ENCODE data around the gene REV3L. TPM values are rescaled to one million over a fixed set of nuclear protein-coding genes. Genes with fewer than 3 reads are reported as not detected.

The REV3L gene
- total RNA-seq, 2 experiments from 2014 or later, result 19.8 to 22.9 TPM

DNA sequence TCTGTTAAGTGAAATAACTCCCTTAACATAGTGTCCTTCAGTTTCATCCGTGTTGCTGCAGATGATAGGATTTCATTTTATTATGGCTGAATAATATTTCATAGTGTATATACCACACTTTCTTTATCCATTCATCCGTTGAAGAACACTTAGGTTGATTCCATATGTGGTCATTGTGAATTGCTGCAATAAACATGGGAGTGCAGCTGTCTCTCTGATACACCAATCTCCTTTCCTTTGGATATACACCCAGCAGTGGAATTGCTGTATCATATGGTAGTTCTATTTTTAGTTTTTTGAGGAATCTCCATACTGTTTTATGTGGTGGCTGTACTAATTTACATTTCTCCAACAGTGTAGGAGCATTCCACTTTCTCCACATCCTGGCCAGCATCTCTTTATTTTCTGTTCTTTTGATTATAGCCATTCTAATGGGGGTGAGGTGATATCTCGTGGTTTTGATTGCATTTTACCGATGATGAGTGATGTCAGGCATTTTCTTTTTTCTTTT is 202.5 kb downstream of the REV3L start:
- DNase-seq, result no peak
- ChIA-PET POLR2A (no interaction called here), CTCF (interaction anchor here (2.0 kb wide), 1 partner anchor 21 kb away, joined by 8 read pairs; a partner anchor contains a TSS)
- no peak overlapping the region for H3K4me3 Mint-ChIP-seq
- no peaks in the 10 kb centered on the region for H3K27me3 Mint-ChIP-seq
- H3K36me3 Mint-ChIP-seq (ENCODE audit: low read depth), result peaks cover 71% of the 10 kb centered on the region
- no peak overlapping the region for H3K27ac Mint-ChIP-seq
- H3K9me3 Mint-ChIP-seq, result peaks cover 7% of the 10 kb centered on the region
- peaks cover 2% of the 10 kb centered on the region for H3K4me1 Mint-ChIP-seq

DNA sequence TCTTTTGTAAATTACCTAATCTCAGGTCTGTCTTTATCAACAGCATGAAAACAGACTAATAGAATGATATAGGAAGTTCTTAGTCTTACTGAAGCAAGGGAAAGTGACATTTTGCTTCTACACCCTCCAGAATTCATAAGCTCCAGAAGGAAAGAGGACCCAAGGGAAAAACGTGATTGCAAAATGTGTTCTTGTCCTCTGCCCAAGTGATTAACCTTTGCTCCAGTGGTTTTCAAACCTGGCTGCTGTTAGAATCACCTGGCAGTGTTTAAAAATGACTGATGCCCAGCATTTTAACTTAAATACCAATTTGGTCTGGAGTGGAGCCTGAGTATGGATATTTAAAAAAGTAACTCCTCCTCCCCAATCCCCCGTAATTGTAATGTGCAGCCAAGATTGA is 204.3 kb downstream of the REV3L start:
- H3K4me3 Mint-ChIP-seq, result no peak overlapping the region
- ChIA-PET POLR2A (no interaction called here), CTCF (no interaction called here)
- H3K36me3 Mint-ChIP-seq (ENCODE audit: low read depth), result peaks cover 84% of the 10 kb centered on the region
- H3K9me3 Mint-ChIP-seq, result peaks cover 16% of the 10 kb centered on the region
- DNase-seq, result no peak
- H3K27ac Mint-ChIP-seq, result no peak overlapping the region
- H3K27me3 Mint-ChIP-seq, result no peaks in the 10 kb centered on the region
- H3K4me1 Mint-ChIP-seq, result peaks cover 4% of the 10 kb centered on the region

DNA sequence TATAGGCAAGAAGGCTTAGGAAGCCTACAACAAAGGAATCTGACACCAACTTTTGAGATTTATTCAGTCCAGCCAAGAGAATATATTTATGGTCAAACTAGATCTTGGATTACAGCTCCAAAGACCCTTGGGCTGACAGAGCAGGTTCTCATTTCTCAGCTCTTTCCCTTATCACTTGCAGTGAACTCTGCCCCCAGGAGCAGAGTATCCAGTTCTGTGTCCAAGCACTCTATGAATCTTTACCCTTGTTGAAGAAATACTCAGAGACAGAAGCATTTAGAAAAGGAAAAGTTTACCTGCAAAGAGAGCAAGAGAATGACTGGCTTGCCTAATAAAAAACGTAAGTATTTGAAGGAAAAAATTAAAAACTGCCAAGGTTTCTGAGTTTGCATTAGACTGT is 205.2 kb downstream of the REV3L start:
- DNase-seq, result no peak
- Mint-ChIP-seq H3K36me3 (ENCODE audit: low read depth) (peaks cover 87% of the 10 kb centered on the region), H3K4me3 (no peak overlapping the region), H3K9me3 (peaks cover 22% of the 10 kb centered on the region), H3K4me1 (peaks cover 4% of the 10 kb centered on the region), H3K27me3 (no peaks in the 10 kb centered on the region), H3K27ac (no peak overlapping the region)
- ChIA-PET CTCF (interaction anchor here (0.9 kb wide), 1 partner anchor 10 kb away, joined by 3 read pairs; no protein-coding TSS in a partner anchor), POLR2A (no interaction called here)

DNA sequence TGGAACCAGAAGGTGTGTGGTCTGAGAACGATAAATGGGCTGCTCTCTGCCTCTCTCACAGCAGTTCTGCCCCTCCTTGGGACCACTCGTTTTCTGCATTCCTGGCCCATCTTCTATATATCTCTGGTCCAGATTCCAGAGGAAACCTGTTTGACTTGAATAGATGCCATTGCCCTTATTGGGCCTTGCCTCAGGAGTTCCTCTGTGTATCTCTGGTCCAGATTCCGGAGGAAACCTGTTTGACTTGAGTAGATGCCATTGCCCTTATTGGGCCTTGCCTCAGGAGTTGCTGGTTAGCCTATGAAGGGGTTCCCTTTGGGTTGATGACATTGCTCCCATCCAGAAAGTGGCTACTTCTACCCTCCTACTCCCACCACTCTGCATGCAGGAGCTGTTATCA is 206.3 kb downstream of the REV3L start:
- Mint-ChIP-seq H3K27ac (no peak overlapping the region), H3K4me3 (no peak overlapping the region), H3K4me1 (peaks cover 4% of the 10 kb centered on the region), H3K36me3 (ENCODE audit: low read depth) (peaks cover 80% of the 10 kb centered on the region), H3K27me3 (no peaks in the 10 kb centered on the region), H3K9me3 (peaks cover 22% of the 10 kb centered on the region)
- CTCF ChIA-PET, result interaction anchor here (0.9 kb wide), 1 partner anchor 11 kb away, joined by 3 read pairs; no protein-coding TSS in a partner anchor
- no peak for DNase-seq
- POLR2A ChIA-PET, result no interaction called here

DNA sequence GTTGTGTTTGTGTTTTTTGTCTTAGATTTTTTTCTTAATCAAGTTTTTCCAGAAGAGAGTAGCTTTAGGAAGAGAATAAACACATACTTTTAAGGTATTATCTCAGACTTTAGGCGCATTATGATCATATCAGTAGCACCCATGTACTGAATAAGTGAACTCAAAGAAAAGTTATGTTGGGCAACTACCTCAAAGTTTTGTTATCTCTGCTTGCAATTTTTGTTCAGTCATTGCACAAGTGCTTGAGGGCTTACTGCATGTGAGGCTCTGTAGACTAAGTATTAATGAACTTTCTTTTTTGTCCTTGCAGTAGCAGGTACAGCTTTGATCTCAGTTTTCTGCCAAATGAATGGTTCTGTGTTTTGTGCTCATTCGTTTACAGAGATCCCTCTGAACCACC is 206.7 kb downstream of the REV3L start:
- Mint-ChIP-seq H3K27ac (no peak overlapping the region), H3K9me3 (peaks cover 22% of the 10 kb centered on the region), H3K4me1 (peaks cover 4% of the 10 kb centered on the region), H3K4me3 (no peak overlapping the region), H3K36me3 (ENCODE audit: low read depth) (peaks cover 78% of the 10 kb centered on the region), H3K27me3 (no peaks in the 10 kb centered on the region)
- ChIA-PET POLR2A (no interaction called here), CTCF (interaction anchor here (1.6 kb wide), 1 partner anchor 18 kb away, joined by 8 read pairs; a partner anchor contains a TSS)
- no peak for DNase-seq

DNA sequence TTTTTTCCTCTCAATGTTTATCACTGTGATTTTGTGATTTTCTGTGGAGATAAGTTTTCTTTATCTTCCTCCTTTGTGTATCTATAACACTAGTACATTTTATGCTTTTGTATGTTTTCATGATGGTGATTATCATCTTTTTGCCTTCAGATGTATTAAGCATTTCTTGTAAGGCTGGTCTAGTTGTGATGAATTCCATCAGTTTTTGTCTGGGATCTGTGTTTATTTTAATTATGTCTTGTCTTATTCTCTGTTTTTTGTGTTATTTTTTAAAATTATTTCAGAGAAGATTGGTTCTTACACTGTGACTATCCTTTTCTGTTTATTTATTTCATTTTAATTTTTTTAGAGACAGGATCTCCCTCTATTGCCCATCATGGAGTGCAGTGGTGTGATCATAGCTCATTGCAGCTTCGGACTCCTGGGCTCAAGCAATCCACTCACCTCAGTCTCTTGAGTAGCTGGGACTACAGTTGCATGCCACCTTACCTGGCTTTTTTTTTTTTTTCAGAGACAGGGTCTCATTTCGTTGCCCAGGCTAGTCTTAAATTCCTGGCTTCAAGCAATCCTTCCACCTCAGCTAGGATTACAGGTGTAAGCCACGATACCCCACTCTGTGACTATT is 208.3 kb downstream of the REV3L start:
- H3K4me1 Mint-ChIP-seq, result peaks cover 4% of the 10 kb centered on the region
- peaks cover 71% of the 10 kb centered on the region for H3K36me3 Mint-ChIP-seq (ENCODE audit: low read depth)
- CTCF ChIA-PET, result interaction anchor here (1.0 to 1.7 kb wide), 3 partner anchors 15 to 204 kb away, joined by 3 to 8 read pairs (median 4); a partner anchor contains a TSS
- peaks cover 25% of the 10 kb centered on the region for H3K9me3 Mint-ChIP-seq
- no peaks in the 10 kb centered on the region for H3K27me3 Mint-ChIP-seq
- POLR2A ChIA-PET, result interaction anchor here (0.6 kb wide), 1 partner anchor 15 kb away, joined by 3 read pairs; no protein-coding TSS in a partner anchor
- no peak for DNase-seq
- H3K27ac Mint-ChIP-seq, result no peak overlapping the region
- no peak overlapping the region for H3K4me3 Mint-ChIP-seq

DNA sequence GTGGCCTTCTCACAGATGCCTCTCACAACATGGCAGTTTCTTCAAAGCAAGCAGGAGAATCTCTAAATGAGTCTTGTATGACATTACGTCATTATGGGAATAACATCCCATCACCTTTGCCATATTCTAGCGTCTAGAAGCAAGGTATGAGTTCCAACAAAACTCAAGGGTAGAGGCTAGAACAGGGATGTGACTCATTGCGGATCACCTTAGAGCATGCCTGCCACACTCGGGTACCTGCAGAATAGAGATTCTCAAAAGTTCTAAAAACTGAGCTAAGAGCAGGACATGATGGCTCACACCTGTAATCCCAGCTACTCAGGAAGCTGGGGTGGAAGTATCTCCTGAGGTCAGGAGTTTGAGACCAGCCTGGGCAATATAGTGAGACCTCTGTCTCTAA is 212.9 kb downstream of the REV3L start:
- peaks cover 11% of the 10 kb centered on the region for H3K4me1 Mint-ChIP-seq
- H3K27me3 Mint-ChIP-seq, result no peaks in the 10 kb centered on the region
- no peak overlapping the region for H3K27ac Mint-ChIP-seq
- no peak overlapping the region for H3K4me3 Mint-ChIP-seq
- DNase-seq, result no peak
- POLR2A ChIA-PET, result no interaction called here
- peaks cover 62% of the 10 kb centered on the region for H3K36me3 Mint-ChIP-seq (ENCODE audit: low read depth)
- CTCF ChIA-PET, result interaction anchor here (2.5 kb wide), 1 partner anchor 11 kb away, joined by 9 read pairs; a partner anchor contains a TSS
- peaks cover 17% of the 10 kb centered on the region for H3K9me3 Mint-ChIP-seq

DNA sequence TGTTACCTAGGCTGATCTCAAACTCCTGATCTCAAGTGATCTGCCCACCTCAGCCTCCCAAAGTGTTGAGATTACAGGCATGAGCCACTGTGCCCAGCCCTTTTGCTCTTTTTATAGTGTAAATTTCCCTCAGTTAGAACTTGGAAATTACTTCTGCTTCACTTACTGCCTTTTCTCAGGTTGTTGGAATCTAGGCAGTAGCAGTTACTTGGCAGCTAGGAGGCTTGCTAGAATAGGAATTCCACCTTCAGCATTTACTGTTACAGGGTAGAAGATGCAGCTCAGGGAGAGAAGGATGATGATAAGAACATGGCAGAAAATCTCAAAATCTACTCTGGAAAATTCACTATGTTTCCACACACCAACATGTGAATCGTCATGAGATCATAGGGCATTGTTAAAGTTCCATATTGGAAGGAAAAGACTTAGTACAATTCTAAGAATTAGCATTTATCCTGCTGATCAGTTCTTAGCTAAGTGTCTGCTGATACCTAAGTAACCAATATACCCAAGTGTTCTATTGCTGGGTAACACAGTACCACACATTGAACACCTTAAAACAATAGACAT is 213.5 kb downstream of the REV3L start:
- H3K36me3 Mint-ChIP-seq (ENCODE audit: low read depth), result peaks cover 56% of the 10 kb centered on the region
- ChIA-PET CTCF (interaction anchor here (2.5 kb wide), 1 partner anchor 10 kb away, joined by 9 read pairs; a partner anchor contains a TSS), POLR2A (interaction anchor here (1.3 kb wide), 1 partner anchor 11 kb away, joined by 3 read pairs; a partner anchor contains a TSS)
- H3K27ac Mint-ChIP-seq, result no peak overlapping the region
- peaks cover 15% of the 10 kb centered on the region for H3K9me3 Mint-ChIP-seq
- no peak for DNase-seq
- H3K4me3 Mint-ChIP-seq, result no peak overlapping the region
- peaks cover 11% of the 10 kb centered on the region for H3K4me1 Mint-ChIP-seq
- H3K27me3 Mint-ChIP-seq, result no peaks in the 10 kb centered on the region

DNA sequence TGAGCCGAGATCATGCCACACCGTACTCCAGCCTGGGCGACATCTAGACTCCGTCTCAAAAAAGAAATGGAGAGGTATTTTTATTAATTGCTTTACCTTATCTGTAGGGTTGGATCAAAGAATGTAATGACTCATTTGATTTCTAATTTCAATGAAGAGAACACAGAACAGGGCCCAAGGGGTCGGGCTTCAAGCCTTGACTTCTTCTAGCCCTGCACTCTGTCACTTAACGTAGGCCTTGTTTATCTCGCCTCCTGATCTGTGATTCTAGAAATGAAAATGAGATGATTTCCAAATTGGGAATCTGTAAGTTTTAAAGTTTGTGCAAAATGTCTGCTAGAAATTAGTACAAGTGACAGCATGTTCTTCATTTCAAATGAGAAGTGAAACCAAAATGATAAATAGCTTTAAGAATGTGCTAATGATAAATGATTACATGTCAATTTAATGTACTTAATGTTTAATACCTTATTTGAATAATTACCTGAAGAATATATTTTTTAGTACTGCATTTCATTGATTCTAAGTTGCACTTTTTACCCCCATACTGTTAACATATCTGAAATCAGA is 215.2 kb downstream of the REV3L start:
- no peak for DNase-seq
- Mint-ChIP-seq H3K27me3 (no peaks in the 10 kb centered on the region), H3K9me3 (peaks cover 3% of the 10 kb centered on the region), H3K27ac (no peak overlapping the region), H3K4me3 (no peak overlapping the region), H3K4me1 (peaks cover 12% of the 10 kb centered on the region), H3K36me3 (ENCODE audit: low read depth) (peaks cover 48% of the 10 kb centered on the region)
- ChIA-PET CTCF (no interaction called here), POLR2A (no interaction called here)

DNA sequence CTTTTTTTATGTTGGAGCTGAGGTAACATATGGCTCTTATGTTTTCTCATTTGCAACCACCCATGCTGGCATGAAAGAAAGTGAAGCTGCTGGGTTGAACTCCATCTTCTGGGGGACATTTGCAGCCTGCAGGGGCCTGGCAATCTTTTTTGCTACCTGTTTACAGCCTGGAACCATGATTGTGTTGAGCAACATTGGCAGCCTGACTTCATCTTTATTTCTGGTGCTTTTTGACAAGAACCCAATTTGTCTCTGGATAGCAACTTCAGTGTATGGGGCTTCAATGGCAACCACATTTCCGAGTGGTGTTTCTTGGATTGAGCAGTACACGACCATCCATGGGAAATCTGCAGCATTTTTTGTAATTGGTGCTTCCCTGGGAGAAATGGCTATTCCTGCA is 216.7 kb downstream of the REV3L start:
- H3K4me1 Mint-ChIP-seq, result peaks cover 17% of the 10 kb centered on the region

DNA sequence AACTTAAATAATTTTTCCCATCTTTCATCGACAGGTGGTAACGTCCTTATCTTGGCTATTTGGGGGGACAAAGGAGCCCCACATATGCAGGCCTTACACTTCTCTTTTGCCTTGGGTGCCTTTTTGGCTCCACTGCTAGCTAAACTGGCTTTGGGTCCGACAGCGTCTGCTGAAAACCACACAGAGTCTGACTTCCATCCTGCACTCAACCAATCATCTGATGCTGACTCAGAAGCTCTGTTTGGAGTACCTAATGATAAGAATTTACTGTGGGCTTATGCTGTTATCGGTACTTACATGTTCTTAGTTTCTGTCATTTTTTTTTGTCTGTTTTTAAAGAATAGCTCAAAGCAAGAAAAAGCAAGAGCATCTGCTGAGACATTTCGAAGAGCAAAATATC is 217.2 kb downstream of the REV3L start:
- CTCF ChIA-PET, result interaction anchor here (2.3 kb wide), 1 partner anchor 213 kb away, joined by 9 read pairs; no protein-coding TSS in a partner anchor
- Mint-ChIP-seq H3K27me3 (no peaks in the 10 kb centered on the region), H3K9me3 (peaks cover 3% of the 10 kb centered on the region), H3K4me3 (no peak overlapping the region), H3K36me3 (ENCODE audit: low read depth) (peaks cover 51% of the 10 kb centered on the region), H3K4me1 (peaks cover 21% of the 10 kb centered on the region), H3K27ac (no peak overlapping the region)
- POLR2A ChIA-PET, result no interaction called here
- DNase-seq, result no peak

More for the DNA sequence above, 216.7 kb downstream of the REV3L start:
- CTCF ChIA-PET, result interaction anchor here (2.3 kb wide), 1 partner anchor 212 kb away, joined by 9 read pairs; no protein-coding TSS in a partner anchor
- no peak overlapping the region for H3K27ac Mint-ChIP-seq
- POLR2A ChIA-PET, result no interaction called here
- no peaks in the 10 kb centered on the region for H3K27me3 Mint-ChIP-seq
- DNase-seq, result no peak
- H3K36me3 Mint-ChIP-seq (ENCODE audit: low read depth), result peaks cover 52% of the 10 kb centered on the region
- no peak overlapping the region for H3K4me3 Mint-ChIP-seq
- H3K9me3 Mint-ChIP-seq, result peaks cover 3% of the 10 kb centered on the region

DNA sequence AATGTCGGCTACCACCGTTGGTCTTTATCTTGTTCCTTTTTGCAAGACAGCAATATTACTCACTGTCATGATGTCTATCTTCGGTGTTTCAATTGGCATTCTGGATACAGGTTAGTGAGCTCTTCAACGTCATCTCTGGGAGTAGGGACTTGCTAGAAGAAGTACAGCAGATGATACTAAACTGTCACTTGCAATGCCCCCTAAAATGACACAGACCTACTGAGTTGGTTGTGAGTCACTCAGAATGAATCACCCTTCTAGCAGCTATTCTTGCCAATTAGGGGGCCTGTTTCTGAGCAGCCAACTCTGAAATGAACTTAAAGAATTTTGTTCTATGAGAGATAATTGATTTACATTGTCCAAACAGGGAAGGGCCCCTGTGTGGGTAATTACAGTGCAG is 219.2 kb downstream of the REV3L start:
- H3K36me3 Mint-ChIP-seq (ENCODE audit: low read depth), result peaks cover 41% of the 10 kb centered on the region
- H3K27ac Mint-ChIP-seq, result no peak overlapping the region
- no peaks in the 10 kb centered on the region for H3K27me3 Mint-ChIP-seq
- ChIA-PET CTCF (no interaction called here), POLR2A (no interaction called here)
- DNase-seq, result no peak
- H3K4me1 Mint-ChIP-seq, result peaks cover 34% of the 10 kb centered on the region
- no peaks in the 10 kb centered on the region for H3K9me3 Mint-ChIP-seq
- H3K4me3 Mint-ChIP-seq, result no peak overlapping the region

DNA sequence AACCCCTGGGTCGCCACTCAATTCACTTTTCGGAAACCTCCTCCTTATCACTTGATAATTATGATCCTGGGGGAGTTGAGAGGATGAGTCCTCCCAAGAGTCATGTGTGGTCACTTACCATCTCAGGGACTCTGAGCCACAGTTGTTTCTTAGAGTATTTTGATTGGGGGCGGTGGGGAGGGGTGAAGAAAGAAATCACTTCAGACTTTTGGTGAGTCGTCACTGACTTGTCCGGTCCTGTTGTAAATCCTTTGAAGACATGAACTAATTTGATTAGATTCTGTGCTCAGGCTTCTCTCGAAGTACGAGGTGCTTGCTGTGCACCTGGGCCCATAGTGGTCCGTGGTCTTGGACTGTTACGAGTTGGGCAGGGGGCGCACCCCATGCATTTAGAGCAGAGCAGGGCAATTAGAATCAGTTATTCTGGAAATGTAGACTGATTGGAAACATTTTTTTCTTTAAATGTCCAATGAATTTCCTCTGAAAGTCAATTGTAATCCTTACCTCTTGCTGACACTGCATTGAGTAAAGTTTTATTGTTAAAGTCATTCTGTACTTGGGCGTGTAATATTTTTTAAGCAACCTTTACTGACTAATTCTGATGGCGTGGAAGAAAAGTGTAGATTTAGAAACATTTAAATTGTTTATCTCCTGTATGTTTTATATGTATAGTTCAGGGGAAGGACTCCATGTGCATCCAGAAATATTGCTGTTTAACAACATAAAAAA is 222.3 kb downstream of the REV3L start:
- Mint-ChIP-seq H3K27ac (no peak overlapping the region), H3K4me3 (peak overlapping the region; percentile 76), H3K27me3 (peaks cover 12% of the 10 kb centered on the region), H3K9me3 (no peaks in the 10 kb centered on the region), H3K4me1 (peaks cover 31% of the 10 kb centered on the region), H3K36me3 (ENCODE audit: low read depth) (peaks cover 16% of the 10 kb centered on the region)
- ChIA-PET POLR2A (interaction anchor here (2.4 to 2.6 kb wide), 2 partner anchors 218 to 223 kb away, joined by 37 to 40 read pairs; partner anchors contain the start of gene REV3L), CTCF (interaction anchor here (2.7 kb wide), 1 partner anchor 223 kb away, joined by 33 read pairs; the partner anchor contains the start of gene REV3L)
- DNase-seq, result no peak
